ENCODE measurements around the gene DTX3.

DNA sequence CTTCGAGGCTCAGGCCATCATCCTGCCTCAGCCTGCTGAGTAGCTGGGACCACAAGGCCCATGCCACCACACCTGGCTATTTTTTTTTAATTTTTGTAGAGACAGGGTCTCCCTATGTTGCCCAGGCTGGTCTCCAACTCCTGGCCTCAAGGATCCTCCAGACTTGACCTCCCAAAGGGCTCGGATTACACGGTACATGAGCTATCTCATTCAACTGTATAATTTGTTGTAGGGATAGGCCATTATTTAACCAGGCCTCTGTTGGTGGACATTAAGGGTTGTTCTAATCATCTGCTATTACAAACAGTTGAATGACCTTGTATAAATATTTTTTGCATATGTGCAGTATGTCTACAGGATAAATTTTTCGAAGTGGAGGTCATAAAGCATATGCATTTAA, 45.8 kb upstream of the DTX3 start:
- TF ChIP-seq, protein P1, sequence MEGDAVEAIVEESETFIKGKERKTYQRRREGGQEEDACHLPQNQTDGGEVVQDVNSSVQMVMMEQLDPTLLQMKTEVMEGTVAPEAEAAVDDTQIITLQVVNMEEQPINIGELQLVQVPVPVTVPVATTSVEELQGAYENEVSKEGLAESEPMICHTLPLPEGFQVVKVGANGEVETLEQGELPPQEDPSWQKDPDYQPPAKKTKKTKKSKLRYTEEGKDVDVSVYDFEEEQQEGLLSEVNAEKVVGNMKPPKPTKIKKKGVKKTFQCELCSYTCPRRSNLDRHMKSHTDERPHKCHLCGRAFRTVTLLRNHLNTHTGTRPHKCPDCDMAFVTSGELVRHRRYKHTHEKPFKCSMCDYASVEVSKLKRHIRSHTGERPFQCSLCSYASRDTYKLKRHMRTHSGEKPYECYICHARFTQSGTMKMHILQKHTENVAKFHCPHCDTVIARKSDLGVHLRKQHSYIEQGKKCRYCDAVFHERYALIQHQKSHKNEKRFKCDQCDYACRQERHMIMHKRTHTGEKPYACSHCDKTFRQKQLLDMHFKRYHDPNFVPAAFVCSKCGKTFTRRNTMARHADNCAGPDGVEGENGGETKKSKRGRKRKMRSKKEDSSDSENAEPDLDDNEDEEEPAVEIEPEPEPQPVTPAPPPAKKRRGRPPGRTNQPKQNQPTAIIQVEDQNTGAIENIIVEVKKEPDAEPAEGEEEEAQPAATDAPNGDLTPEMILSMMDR (conservative IDR thresholded peaks at IDR 0.05), result no peak
- no peak for TF ChIP-seq ZFX (IDR thresholded peaks at IDR 0.05)

Data from C4-2B (cell line).